ENCODE measurements around the gene ORAI3. TPM values are rescaled to one million over a fixed set of nuclear protein-coding genes. Genes with fewer than 3 reads are reported as not detected.

ORAI3 gene
- total and polyA plus RNA-seq, 2 of the 13 experiments (the other 11 are each of a cell fraction or from before 2014, with no cell fraction given) = 11.4 to 32.0 TPM

GRCh38 chr16:30991052-30991451, 42.2 kb downstream of the ORAI3 start:
- BruUV-seq (replicated peaks) = no TSS peak
- Histone ChIP-seq H3K27me3 (ENCODE audit: control insufficient read depth in 1 of 2, insufficient read depth in 2 of 2, low read length in 2 of 2) (no peaks in the 10 kb centered on the region), H3K4me3 (replicated peaks in 1 of 3; ENCODE audit: insufficient read depth in 1 of 3, low read depth in 2 of 3, low read length in 3 of 3) (no peak overlapping the region), H3K9me3 (ENCODE audit: low read length) (no peaks in the 10 kb centered on the region), H3K79me2 (ENCODE audit: insufficient read depth, low read length) (no peaks in the 10 kb centered on the region), H3K36me3 (replicated peaks in 1 of 2; ENCODE audit: control insufficient read depth in 1 of 2, insufficient read depth in 2 of 2, low read length in 2 of 2) (no peaks in the 10 kb centered on the region), H2AFZ (ENCODE audit: low read length) (no peak overlapping the region), H4K20me1 (ENCODE audit: insufficient read depth, low read length) (no peaks in the 10 kb centered on the region), H3K9ac (ENCODE audit: insufficient read depth, low read depth, low read length) (no peak overlapping the region), H3K4me2 (ENCODE audit: low read depth, low read length) (0 out of 2 replicates have a peak overlapping the region, but pooled peaks have one; percentile 2), H3K4me1 (ENCODE audit: insufficient read depth, low read length) (peaks cover 62% of the 10 kb centered on the region), H3K27ac (ENCODE audit: extremely low read length, insufficient read depth, low read length) (no peak overlapping the region)
- intact Hi-C loops (cut with micrococcal nuclease; ENCODE audit: unreplicated experiment) = no loop called here
- no peak for FAIRE-seq
- peak; percentile 9 for ATAC-seq
- WGBS (ENCODE audit: low lambda C conversion rate) = 29% methylated on average over 8 of the region's 8 CpGs
- POLR2A ChIA-PET = no interaction called here
- no peak for DNase-seq (ENCODE audit: low spot score)
- CTCF ChIA-PET (ENCODE audit: low intra/inter-chr PET ratio, low total read pairs) = no interaction called here
- in situ Hi-C loops (cut with HindIII; ENCODE audit: extremely low pct_ligation_motif_present, low pct_unique_long_range_greater_than_20kb) = loop anchor here (5.0 to 25.0 kb wide), 3 partner anchors 466 to 884 kb away; partner anchors contain the start of genes ARMC5 and ZNF267
- TF ChIP-seq SP4 (CRISPR knock-in tag; IDR thresholded peaks at IDR 0.05) = no peak
- TF ChIP-seq ZKSCAN8 (CRISPR knock-in tag; IDR thresholded peaks at IDR 0.05; ENCODE audit: borderline replicate concordance) = no peak
- TF ChIP-seq KLF11 (CRISPR knock-in tag; IDR thresholded peaks at IDR 0.05) = no peak
- no peak for TF ChIP-seq ZNF468 (CRISPR knock-in tag; IDR thresholded peaks at IDR 0.05)
- TF ChIP-seq ZNF281 (CRISPR knock-in tag; IDR thresholded peaks at IDR 0.05; ENCODE audit: borderline replicate concordance) = 0 out of 2 replicates have a peak, but pooled peaks have one; percentile 14
- TF ChIP-seq BCL6 (CRISPR knock-in tag; IDR thresholded peaks at IDR 0.05) = no peak
- TF ChIP-seq RNF2 (conservative IDR thresholded peaks at IDR 0.05; ENCODE audit: low read depth) = no peak
- TF ChIP-seq ZNF570 (CRISPR knock-in tag; IDR thresholded peaks at IDR 0.05; ENCODE audit: borderline replicate concordance) = no peak
- TF ChIP-seq CENPBD1 (CRISPR knock-in tag; IDR thresholded peaks at IDR 0.05; ENCODE audit: borderline replicate concordance, low read depth) = no peak
- TF ChIP-seq MIER3 (CRISPR knock-in tag; IDR thresholded peaks at IDR 0.05; ENCODE audit: borderline replicate concordance) = no peak
- TF ChIP-seq ZSCAN12 (CRISPR knock-in tag; IDR thresholded peaks at IDR 0.05) = no peak
- TF ChIP-seq SAP130 (CRISPR knock-in tag; IDR thresholded peaks at IDR 0.05; ENCODE audit: low read depth) = no peak
- TF ChIP-seq CBX5 (CRISPR knock-in tag; IDR thresholded peaks at IDR 0.05; ENCODE audit: borderline replicate concordance) = no peak
- no peak for TF ChIP-seq HIVEP1 (CRISPR knock-in tag; IDR thresholded peaks at IDR 0.05)
- no peak for TF ChIP-seq CBFB (CRISPR knock-in tag; IDR thresholded peaks at IDR 0.05)
- TF ChIP-seq ZZZ3 (CRISPR knock-in tag; IDR thresholded peaks at IDR 0.05; ENCODE audit: borderline replicate concordance) = no peak
- peak; percentile 58; the same call in 1 of the 2 replicates for TF ChIP-seq HIC2 (CRISPR knock-in tag; IDR thresholded peaks at IDR 0.05; ENCODE audit: low read depth)
- TF ChIP-seq ZNF431 (CRISPR knock-in tag; IDR thresholded peaks at IDR 0.05; ENCODE audit: borderline replicate concordance, low read depth) = no peak
